ENCODE results near the gene SNPH. TPM values are rescaled to one million over a fixed set of nuclear protein-coding genes. Genes with fewer than 3 reads are reported as not detected.
A peak's percentile ranks its signal among the peaks of the same experiment; 100 is the strongest.

SNPH gene
- total and polyA plus RNA-seq, 8 donors: 1.8 to 5.9 (median 2.3) TPM

GRCh38 chr20:1287787-1288569, 21.9 kb downstream of the SNPH start:
- H3K4me1 ChIP-seq: no peaks in the 10 kb centered on the region
- H3K27me3 ChIP-seq: no peaks in the 10 kb centered on the region
- intact Hi-C loops (cut with DNase I): no loop called here
- no peak overlapping the region for H3K27ac ChIP-seq
- H3K4me3 ChIP-seq: no peak overlapping the region
- H3K9me3 ChIP-seq: no peaks in the 10 kb centered on the region
- DNase-seq (no peak), ATAC-seq (no peak)
- H3K36me3 ChIP-seq: no peaks in the 10 kb centered on the region
- TF ChIP-seq CTCF (IDR thresholded peaks at IDR 0.05): no peak

GRCh38 chr20:1291191-1291741, 25.2 kb downstream of the SNPH start:
- intact Hi-C loops (cut with DNase I): no loop called here
- Histone ChIP-seq H3K9me3 (no peaks in the 10 kb centered on the region), H3K36me3 (peaks cover 0 to 2% of the 10 kb centered on the region in 2 donors), H3K4me1 (no peaks in the 10 kb centered on the region), H3K27me3 (no peaks in the 10 kb centered on the region), H3K27ac (no peak overlapping the region), H3K4me3 (no peak overlapping the region)
- TF ChIP-seq CTCF (IDR thresholded peaks at IDR 0.05): no peak
- DNase-seq: peak in 1 of 4 donors; percentile 42
- no peak for ATAC-seq

- H3K4me3 ChIP-seq: no peak overlapping the region
- H3K27ac ChIP-seq: no peak overlapping the region
- peaks cover 0 to 3% of the 10 kb centered on the region in 2 donors for H3K36me3 ChIP-seq
- no peaks in the 10 kb centered on the region for H3K4me1 ChIP-seq
- no peak for DNase-seq
- no peak for ATAC-seq
- intact Hi-C loops (cut with DNase I): no loop called here
- TF ChIP-seq CTCF (IDR thresholded peaks at IDR 0.05): no peak
- no peaks in the 10 kb centered on the region for H3K27me3 ChIP-seq
- no peaks in the 10 kb centered on the region for H3K9me3 ChIP-seq
These were observed 26.5 kb downstream of the SNPH start for GRCh38 chr20:1292620-1293019.

GRCh38 chr20:1293641-1294379, 27.7 kb downstream of the SNPH start:
- no peak overlapping the region for H3K27ac ChIP-seq
- no peaks in the 10 kb centered on the region for H3K4me1 ChIP-seq
- no peak overlapping the region for H3K4me3 ChIP-seq
- no peaks in the 10 kb centered on the region for H3K27me3 ChIP-seq
- DNase-seq (no peak), ATAC-seq (no peak)
- intact Hi-C loops (cut with DNase I): no loop called here
- no peak for TF ChIP-seq CTCF (IDR thresholded peaks at IDR 0.05)
- no peaks in the 10 kb centered on the region for H3K9me3 ChIP-seq
- H3K36me3 ChIP-seq: peaks cover 0 to 3% of the 10 kb centered on the region in 2 donors

GRCh38 chr20:1294497-1294896, 28.4 kb downstream of the SNPH start:
- Histone ChIP-seq H3K27ac (no peak overlapping the region), H3K4me3 (no peak overlapping the region), H3K4me1 (peaks cover 0 to 3% of the 10 kb centered on the region in 2 donors), H3K9me3 (no peaks in the 10 kb centered on the region), H3K36me3 (peaks cover 0 to 3% of the 10 kb centered on the region in 2 donors), H3K27me3 (no peaks in the 10 kb centered on the region)
- intact Hi-C loops (cut with DNase I): no loop called here
- ATAC-seq: no peak
- DNase-seq: no peak
- TF ChIP-seq CTCF (IDR thresholded peaks at IDR 0.05): no peak
